ENCODE data around the gene MDFIC.

- TF ChIP-seq CTCF (conservative IDR thresholded peaks at IDR 0.05; ENCODE audit: low read depth, low read length): no peak
- no peak for TF ChIP-seq RFX5 (IDR thresholded peaks at IDR 0.05; ENCODE audit: low read depth, low read length)
Measured at GRCh38 chr7:114989531-114989930, 67.6 kb downstream of the MDFIC start.

Measured in IMR-90 (cell line).